ENCODE data around the gene GLIS1.

GLIS1 gene

DNA sequence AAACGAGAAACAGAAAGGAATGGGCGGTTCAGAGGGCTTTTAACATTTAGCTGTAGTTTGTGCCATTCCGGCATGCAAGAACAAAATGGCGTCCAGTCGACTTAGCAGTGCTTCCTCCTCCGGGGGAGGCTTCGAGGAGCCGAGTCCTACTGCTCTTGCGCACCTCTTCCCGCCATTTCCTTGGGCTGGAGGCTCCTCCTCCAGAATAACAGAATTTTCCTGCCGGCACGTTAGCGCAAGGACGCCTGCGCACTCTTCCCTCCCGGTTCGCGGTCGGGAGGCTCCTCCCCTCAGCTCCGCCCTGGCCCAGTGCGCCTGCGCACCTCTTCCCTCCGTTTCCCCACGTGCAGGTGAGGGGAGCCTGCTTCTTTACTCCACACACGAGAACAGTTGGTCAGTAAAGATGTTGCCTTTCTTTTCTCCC, 278.7 kb downstream of the GLIS1 start:
- Histone ChIP-seq H4K20me1 (ENCODE audit: control insufficient read depth, insufficient read depth, low read depth, low read length) (no peaks in the 10 kb centered on the region), H3K79me2 (ENCODE audit: control insufficient read depth, low read length) (no peaks in the 10 kb centered on the region), H3F3A (ENCODE audit: control insufficient read depth, insufficient read depth) (no peaks in the 10 kb centered on the region), H3K9me3 (ENCODE audit: control insufficient read depth, insufficient read depth, low read length) (no peaks in the 10 kb centered on the region), H3K4me1 (ENCODE audit: control insufficient read depth, low read length) (peaks cover 17% of the 10 kb centered on the region), H3K4me3 (ENCODE audit: low read length) (no peak overlapping the region), H3K9me2 (replicated peaks; ENCODE audit: control insufficient read depth, low read length) (no peaks in the 10 kb centered on the region), H3K4me2 (ENCODE audit: low read length) (no peak overlapping the region), H3K27me3 (ENCODE audit: control insufficient read depth, low read length) (no peaks in the 10 kb centered on the region), H3K27ac (ENCODE audit: low read depth, low read length) (no peak overlapping the region), H3K36me3 (ENCODE audit: control insufficient read depth, low read length) (no peaks in the 10 kb centered on the region)
- TF ChIP-seq EZH2phosphoT487 (IDR thresholded peaks at IDR 0.05; ENCODE audit: borderline replicate concordance, low read length) (no peak), CTCF (IDR thresholded peaks at IDR 0.05; ENCODE audit: low read depth, low read length, poor library complexity, severe bottlenecking) (no peak)

DNA sequence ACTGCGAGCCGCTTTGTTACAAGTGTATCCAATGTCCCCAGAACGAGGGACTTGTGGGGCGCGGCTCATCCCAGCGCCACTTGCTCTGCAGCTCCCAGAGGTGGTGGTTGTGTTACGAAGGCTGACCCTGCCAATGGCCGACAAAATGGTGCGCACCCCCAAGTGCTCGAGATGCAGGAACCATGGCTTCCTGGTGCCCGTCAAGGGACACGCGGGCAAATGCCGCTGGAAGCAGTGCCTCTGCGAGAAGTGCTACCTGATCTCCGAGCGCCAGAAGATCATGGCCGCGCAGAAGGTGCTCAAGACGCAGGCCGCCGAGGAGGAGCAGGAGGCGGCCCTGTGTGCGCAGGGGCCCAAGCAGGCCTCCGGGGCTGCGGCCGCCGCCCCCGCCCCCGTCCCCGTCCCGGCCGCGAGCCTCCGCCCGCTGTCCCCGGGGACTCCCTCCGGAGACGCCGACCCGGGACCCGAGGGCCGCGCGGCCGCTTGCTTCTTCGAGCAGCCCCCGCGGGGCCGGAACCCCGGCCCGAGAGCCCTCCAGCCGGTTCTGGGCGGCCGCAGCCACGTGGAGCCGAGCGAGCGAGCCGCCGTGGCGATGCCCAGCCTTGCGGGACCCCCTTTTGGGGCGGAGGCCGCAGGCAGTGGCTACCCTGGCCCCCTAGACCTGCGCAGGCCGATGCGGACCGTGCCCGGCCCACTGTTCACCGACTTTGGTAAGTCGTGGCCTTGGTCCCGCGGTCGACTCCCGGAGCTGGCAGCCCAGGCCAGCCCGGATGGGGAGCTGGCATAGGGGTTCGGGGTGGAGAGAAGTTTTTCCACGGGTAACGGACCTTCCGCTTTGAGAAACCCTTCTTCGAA, 279.4 kb downstream of the GLIS1 start, which contains the start of gene DMRTB1:
Gene DMRTB1 (plus strand): TSS at position 79 of the 855 bp plus-strand sequence. CDS start 55 bp downstream, at position 134.
- Histone ChIP-seq H3K9me3 (ENCODE audit: control insufficient read depth, insufficient read depth, low read length) (no peaks in the 10 kb centered on the region), H3K4me1 (ENCODE audit: control insufficient read depth, low read length) (peaks cover 17% of the 10 kb centered on the region), H3F3A (ENCODE audit: control insufficient read depth, insufficient read depth) (no peaks in the 10 kb centered on the region), H3K4me3 (ENCODE audit: low read length) (no peak within 1 kb of the TSS), H3K27ac (ENCODE audit: low read depth, low read length) (no peak within 1 kb of the TSS), H4K20me1 (ENCODE audit: control insufficient read depth, insufficient read depth, low read depth, low read length) (no peaks in the 10 kb centered on the region), H3K9me2 (replicated peaks; ENCODE audit: control insufficient read depth, low read length) (no peaks in the 10 kb centered on the region), H3K36me3 (ENCODE audit: control insufficient read depth, low read length) (no peaks in the 10 kb centered on the region), H3K79me2 (ENCODE audit: control insufficient read depth, low read length) (no peaks in the 10 kb centered on the region), H3K4me2 (ENCODE audit: low read length) (no peak within 1 kb of the TSS), H3K27me3 (ENCODE audit: control insufficient read depth, low read length) (no peaks in the 10 kb centered on the region)
- TF ChIP-seq CTCF (IDR thresholded peaks at IDR 0.05; ENCODE audit: low read depth, low read length, poor library complexity, severe bottlenecking) (no peak), EZH2phosphoT487 (IDR thresholded peaks at IDR 0.05; ENCODE audit: borderline replicate concordance, low read length) (no peak)

- Histone ChIP-seq H3K4me1 (ENCODE audit: control insufficient read depth, low read length) (peaks cover 22% of the 10 kb centered on the region), H3K4me3 (ENCODE audit: low read length) (no peak overlapping the region), H3K79me2 (ENCODE audit: control insufficient read depth, low read length) (no peaks in the 10 kb centered on the region), H3K27ac (ENCODE audit: low read depth, low read length) (no peak overlapping the region), H3K9me2 (replicated peaks; ENCODE audit: control insufficient read depth, low read length) (no peaks in the 10 kb centered on the region), H3K36me3 (ENCODE audit: control insufficient read depth, low read length) (no peaks in the 10 kb centered on the region), H3K27me3 (ENCODE audit: control insufficient read depth, low read length) (no peaks in the 10 kb centered on the region), H3K4me2 (ENCODE audit: low read length) (no peak overlapping the region), H3K9me3 (ENCODE audit: control insufficient read depth, insufficient read depth, low read length) (no peaks in the 10 kb centered on the region), H4K20me1 (ENCODE audit: control insufficient read depth, insufficient read depth, low read depth, low read length) (no peaks in the 10 kb centered on the region), H3F3A (ENCODE audit: control insufficient read depth, insufficient read depth) (no peaks in the 10 kb centered on the region)
- TF ChIP-seq EZH2phosphoT487 (IDR thresholded peaks at IDR 0.05; ENCODE audit: borderline replicate concordance, low read length) (no peak), CTCF (IDR thresholded peaks at IDR 0.05; ENCODE audit: low read depth, low read length, poor library complexity, severe bottlenecking) (no peak)
Measured at GRCh38 chr1:53458634-53459033, 280.3 kb downstream of the GLIS1 start.

All from DOHH2 (cell line).